ENCODE measurements around the gene ARHGAP24. TPM values are rescaled to one million over a fixed set of nuclear protein-coding genes. Genes with fewer than 3 reads are reported as not detected.

The ARHGAP24 gene
- total and polyA plus RNA-seq, 12 donors: 0.72 to 53.4 (median 4.4) TPM

GRCh38 chr4:85925071-85925470 is 450.1 kb downstream of the ARHGAP24 start:
- Histone ChIP-seq H3K9me3 (replicated peaks in 1 of 3) (no peaks in the 10 kb centered on the region), H3K27me3 (no peaks in the 10 kb centered on the region), H3K27ac (no peak overlapping the region), H3K36me3 (replicated peaks in 1 of 2) (no peaks in the 10 kb centered on the region), H3K4me1 (replicated peaks in 1 of 2) (peaks cover 0 to 6% of the 10 kb centered on the region in 2 donors), H3K4me3 (no peak overlapping the region)
- DNase-seq: no peak
- intact Hi-C loops (cut with DNase I): no loop called here
- TF ChIP-seq POLR2A (IDR thresholded peaks at IDR 0.05) (no peak), CTCF (IDR thresholded peaks at IDR 0.05) (no peak)
- 86 to 94% (median 92%) methylated on average over 6 of the region's 6 CpGs for WGBS, 4 donors

- no peaks in the 10 kb centered on the region for H3K9me3 ChIP-seq (replicated peaks in 1 of 3)
- H3K27ac ChIP-seq: no peak overlapping the region
- H3K4me1 ChIP-seq (replicated peaks in 1 of 2): peaks cover 0 to 13% of the 10 kb centered on the region in 2 donors
- intact Hi-C loops (cut with DNase I): no loop called here
- peak overlapping the region in 1 of 4 donors; percentile 7 for H3K4me3 ChIP-seq
- no peaks in the 10 kb centered on the region for H3K27me3 ChIP-seq
- TF ChIP-seq POLR2A (IDR thresholded peaks at IDR 0.05): no peak
- WGBS, 4 donors: 66 to 80% (median 70%) methylated on average over 5 of the region's 5 CpGs
- no peaks in the 10 kb centered on the region for H3K36me3 ChIP-seq (replicated peaks in 1 of 2)
- no peak for DNase-seq
Measured at GRCh38 chr4:85928775-85929591, 454.0 kb downstream of the ARHGAP24 start.

DNA sequence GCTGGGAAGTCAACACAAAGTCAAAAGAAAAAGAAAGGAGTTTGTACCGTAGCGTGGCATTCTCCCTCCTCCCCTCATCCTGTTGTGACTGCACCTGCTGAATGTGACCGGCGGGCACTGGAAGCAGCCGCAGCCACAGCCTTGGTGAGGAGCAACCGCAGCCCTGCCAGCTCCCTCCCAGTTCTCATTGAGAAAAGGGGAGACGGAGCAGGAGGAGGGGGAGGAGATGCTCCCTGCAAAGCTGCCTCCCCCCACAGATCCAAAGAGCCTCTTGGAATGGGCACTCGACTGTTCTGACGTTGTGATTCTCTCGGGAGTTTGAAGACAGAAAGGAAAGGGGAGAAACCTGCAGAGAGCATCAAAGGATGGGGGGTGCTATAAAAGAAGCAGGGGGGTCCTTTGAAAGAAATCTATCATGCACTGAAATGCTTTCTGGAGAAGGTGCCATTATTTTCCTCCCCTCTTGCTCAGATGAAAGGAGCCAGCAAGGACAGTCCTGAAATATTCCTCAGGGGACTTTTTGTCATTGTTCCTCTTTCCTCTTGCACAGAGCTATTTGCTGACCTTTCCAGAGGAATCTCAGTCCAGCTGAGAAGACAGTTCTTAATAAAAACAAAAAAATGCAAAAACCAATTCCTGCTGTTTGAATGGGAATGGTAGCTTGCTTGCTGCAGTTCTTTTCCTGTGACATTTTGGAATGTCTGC is 455.2 kb downstream of the ARHGAP24 start:
- intact Hi-C loops (cut with DNase I): no loop called here
- no peak overlapping the region for H3K27ac ChIP-seq
- H3K36me3 ChIP-seq (replicated peaks in 1 of 2): no peaks in the 10 kb centered on the region
- H3K9me3 ChIP-seq (replicated peaks in 1 of 3): no peaks in the 10 kb centered on the region
- WGBS, 4 donors: 6 to 10% (median 9%) methylated on average over 9 to 10 of the region's 10 CpGs
- peak in 1 of 7 donors; percentile 18 for DNase-seq
- peaks cover 0 to 13% of the 10 kb centered on the region in 2 donors for H3K4me1 ChIP-seq (replicated peaks in 1 of 2)
- H3K4me3 ChIP-seq: peak overlapping the region in 1 of 4 donors; percentile 19
- no peaks in the 10 kb centered on the region for H3K27me3 ChIP-seq
- no peak for TF ChIP-seq POLR2A (IDR thresholded peaks at IDR 0.05)
- TF ChIP-seq CTCF (IDR thresholded peaks at IDR 0.05): no peak

- H3K36me3 ChIP-seq (replicated peaks in 1 of 2): no peaks in the 10 kb centered on the region
- TF ChIP-seq CTCF (IDR thresholded peaks at IDR 0.05) (no peak), POLR2A (IDR thresholded peaks at IDR 0.05) (no peak)
- WGBS, 4 donors: 44 to 53% (median 49%) methylated on average over 15 to 18 of the region's 18 CpGs
- no peaks in the 10 kb centered on the region for H3K9me3 ChIP-seq (replicated peaks in 1 of 3)
- peaks cover 0 to 13% of the 10 kb centered on the region in 2 donors for H3K4me1 ChIP-seq (replicated peaks in 1 of 2)
- intact Hi-C loops (cut with DNase I): no loop called here
- H3K27ac ChIP-seq: no peak overlapping the region
- no peak for DNase-seq
- no peaks in the 10 kb centered on the region for H3K27me3 ChIP-seq
- no peak overlapping the region for H3K4me3 ChIP-seq
Measured at GRCh38 chr4:85932500-85933290, 457.7 kb downstream of the ARHGAP24 start.
